NAMALWA (cell line): ENCODE results near the gene TMEM88.

Experiments used
- DNase-seq: peaks from one replicate; pipeline ENCODE4 v3.0.0-alpha.2; 2015; ENCODE audit warnings: low spot score

Gene TMEM88

DNA sequence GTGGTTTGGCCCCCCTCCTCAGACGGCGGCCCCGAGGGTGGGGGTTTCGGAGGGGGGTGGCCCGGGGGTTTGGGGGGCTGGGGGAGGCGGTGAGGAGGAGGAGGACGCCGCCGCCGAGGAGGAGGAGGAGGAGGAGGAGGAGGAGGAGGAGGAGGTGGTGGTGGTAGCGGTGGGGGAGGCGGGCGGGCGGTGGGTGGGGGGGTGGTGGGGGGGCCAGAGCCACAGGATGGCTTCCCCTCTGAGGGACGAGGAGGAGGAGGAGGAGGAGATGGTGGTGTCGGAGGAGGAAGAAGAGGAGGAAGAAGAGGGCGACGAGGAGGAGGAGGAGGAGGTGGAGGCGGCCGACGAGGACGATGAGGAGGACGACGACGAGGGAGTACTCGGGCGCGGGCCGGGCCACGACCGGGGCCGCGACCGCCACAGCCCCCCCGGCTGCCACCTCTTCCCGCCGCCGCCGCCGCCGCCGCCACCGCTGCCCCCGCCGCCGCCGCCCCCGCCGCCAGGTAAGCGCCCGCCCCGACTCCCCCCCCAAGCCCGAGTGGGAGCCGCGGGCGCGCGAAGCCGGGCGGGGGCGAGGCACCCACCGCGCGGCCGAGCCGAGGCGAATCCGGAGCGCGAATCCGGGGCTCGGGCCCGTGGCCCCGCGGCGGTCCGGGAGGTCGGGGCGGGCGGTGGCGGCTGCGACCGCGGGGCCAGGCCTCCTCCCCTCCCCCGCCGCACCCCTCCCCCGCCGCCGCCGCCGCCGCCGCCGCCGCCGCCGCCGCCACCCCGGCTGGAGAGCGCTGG is 29.9 kb downstream of the TMEM88 start:
- peak; percentile 11 for DNase-seq

DNA sequence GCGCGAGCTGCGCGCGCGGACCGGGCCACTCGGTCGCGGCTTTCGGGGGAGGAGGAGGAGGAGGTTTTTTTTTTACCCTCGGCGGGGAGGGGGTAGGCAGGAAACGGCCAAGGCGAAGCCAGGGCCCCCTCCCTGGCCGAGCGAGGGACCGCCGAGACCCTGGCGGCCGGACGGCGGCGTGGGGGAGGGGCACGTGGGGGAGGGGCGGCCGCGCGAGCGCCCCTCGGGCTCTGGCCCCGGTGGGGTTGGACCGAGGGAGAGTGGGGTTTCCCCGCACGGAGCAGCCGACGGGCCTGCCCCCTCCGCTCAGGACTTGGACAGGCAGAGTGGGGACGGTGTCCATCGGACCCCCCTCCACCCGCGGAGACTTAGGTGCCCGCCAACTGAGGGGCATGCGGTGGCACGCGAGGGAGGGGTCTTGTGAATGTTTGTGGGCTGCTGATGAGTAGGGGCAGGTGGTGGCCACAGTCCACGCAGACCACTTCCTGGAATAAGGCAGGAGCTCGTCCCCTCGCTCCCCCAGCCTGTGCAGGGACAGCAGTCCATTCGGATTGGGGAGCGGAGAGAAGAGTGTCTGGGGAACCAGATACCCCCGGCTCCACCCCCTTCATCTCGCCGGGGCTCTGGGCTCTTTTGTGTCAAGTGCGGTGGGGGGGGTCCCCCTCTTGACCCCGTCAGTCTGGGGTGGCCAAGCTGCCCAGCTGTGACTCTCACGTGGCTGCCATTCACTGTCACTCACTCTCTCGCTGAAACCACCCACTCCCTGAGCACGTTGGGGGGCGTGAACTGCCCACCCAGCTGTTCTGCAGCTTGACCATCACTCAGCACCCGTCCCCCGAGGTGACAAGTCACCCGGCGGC is 30.7 kb downstream of the TMEM88 start:
- peak; percentile 38 for DNase-seq

DNA sequence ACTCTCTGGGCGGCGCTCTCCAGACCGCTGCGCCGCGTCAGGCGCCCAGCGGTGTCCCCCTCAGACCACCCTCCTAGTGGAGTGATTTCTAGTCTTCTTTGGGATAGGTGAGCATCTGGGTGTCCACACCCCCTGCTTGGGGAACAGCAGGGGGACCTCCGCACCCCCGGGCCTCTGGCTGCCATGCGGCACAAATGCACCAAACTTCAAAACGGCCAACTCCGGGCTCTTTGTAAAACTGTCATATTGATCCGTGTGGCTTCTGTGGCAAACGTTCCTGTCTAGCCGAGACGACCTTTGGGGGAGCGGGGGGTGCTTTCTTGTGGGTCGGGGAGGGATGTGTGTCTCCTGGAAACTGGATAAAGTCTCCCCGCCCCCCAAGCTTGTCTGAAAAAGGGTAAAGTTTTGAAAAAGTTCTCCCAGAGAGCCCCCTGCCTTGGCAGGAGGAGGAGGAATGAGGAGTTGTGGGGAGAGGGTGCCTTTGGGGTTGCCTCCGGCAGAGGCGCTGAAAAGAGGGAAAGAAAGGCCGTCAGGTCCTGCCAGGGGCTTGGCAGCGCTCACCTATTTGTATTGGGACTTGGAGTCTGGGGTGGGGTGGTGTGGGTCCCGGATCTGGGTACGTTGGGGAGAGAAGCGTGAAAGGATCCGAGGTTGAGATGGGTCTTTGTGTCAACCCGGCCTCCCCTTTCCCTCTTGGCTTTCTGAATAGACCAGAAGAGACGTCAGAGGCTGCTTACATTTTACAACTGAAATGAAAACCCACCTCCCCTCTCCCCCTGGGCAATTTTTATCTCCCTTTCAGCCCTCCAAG is 31.6 kb downstream of the TMEM88 start:
- peak; percentile 52 for DNase-seq

DNA sequence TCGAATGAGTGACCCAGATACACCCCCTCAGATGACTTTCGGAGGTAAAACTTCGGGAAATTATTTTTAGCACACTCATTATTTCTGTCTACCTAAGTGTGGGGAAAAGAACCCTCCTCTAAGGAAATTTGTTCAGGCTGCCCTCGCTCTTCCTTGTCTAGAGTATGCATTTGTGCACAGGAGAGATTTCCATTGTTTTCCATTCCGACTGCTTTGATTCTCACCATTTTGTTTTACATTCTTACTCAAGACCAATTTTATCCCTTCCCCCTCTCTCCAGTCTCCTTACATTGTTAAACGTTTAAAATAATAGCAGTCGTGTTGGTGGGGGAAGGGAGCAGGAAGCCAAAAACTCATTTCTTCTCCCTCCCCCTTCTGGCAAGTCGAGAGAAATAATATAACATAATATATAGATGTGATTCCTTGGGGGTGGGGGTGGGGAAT is 32.2 kb downstream of the TMEM88 start:
- DNase-seq: no peak

DNA sequence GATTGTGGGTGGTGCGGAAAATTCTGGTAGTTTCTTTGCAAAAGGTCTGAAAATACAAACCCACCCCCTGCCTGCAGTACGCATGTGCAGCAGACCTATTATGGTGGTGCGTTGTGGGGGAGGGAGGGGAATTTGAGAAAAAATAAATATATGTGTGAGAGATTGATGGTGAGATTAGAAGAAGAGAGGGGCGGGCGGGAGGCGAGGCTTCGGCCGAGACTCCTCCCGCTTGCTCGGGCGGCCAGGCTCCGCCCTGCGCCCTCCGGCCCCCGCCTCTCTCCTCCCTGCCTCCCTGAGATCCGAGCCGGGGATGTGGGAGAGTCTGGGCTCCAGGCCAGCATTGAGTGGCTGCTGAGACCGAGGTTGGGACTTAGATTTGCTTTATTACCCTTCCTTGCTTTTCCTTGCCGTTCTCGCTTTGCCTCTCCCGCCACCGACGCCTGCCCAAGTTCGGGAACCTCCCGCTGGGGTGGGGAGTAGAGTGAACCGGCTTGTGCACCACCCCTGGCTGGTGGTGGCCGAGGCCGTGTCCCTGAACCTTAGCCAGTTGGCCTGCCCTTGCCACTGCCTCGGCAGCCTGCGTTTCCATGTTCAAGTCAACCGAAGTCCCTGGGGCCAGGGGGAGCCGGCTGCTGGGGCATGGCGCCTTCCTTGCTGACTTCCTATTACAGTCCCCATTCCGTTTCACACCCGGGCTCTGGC is 32.8 kb downstream of the TMEM88 start:
- peak; percentile 87 for DNase-seq

DNA sequence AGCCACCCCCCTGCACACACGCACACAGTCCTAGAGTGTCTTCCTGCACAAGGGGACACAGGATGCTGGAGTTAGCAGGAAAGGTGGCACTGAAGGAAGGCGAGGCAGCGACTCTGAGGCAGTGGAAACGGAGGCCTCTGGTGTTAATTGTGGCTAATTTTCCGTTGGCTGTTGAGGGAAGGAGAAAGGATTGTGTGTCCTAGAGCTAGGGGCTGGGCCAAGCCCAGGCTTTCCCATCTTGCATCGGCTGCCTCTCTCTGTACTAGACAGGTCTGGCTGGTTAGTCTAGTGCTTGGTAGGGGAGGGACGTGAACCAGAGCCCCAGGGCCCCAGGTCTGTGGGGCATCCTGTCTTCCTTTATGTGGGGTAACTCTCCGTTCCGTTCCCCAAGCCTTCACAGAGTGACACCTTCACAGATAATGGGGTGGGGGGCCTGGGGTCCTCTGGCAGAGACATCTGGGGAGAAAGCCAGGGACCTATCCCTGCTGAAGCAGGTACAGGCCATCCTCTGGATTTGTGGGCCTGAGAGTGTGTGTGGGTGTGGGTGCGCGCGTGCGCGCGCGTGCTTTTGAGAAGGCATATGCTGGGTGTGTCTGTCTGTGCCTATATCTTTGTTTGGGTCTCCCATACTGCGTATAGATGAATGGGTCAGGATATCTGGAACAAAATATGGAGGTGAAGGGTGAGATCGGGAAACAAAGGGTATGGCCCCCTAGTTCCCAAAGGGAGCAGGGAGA is 33.5 kb downstream of the TMEM88 start, which contains the start of gene CHD3:
TSS of gene CHD3 (plus strand) at position 606 of the 737 bp plus-strand sequence. CDS start 212 bp downstream, outside the sequence.
- DNase-seq: no peak

DNA sequence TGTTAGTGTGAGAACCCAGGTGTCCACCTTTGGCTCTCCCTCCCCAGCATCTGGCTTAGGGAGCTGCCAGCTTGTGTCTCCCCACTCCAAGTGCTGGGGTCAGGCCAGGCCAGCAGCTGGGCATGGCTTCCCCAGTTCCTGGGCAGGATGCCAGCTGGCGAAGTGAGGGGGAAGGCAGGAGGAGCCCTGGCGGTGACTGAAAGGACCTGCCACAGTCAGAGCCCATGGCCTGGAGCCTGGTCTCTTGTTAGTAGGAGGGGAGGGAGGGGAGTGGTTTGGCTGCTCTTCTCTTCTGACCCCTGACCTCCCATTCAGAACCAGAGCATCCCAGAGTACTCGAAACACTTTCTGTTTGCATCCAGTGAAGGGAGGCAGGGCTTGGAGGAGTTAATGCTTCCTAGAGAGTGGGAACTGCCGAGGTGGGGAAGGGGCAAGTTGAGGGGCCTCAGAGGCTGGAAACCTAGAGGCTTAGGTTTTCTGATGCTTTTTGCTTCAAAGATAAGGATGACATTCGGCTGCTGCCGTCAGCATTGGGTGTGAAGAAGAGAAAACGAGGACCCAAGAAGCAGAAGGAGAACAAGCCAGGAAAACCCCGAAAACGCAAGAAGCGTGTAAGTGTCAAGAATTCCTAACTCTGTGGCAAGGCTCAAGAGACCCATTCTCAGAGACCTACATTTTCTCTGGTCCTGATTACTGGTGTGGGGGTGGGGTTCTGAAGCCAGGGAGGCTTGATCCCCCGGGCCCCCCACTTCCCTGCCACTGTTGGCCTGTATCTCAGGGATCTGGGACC is 34.5 kb downstream of the TMEM88 start:
- DNase-seq: no peak

DNA sequence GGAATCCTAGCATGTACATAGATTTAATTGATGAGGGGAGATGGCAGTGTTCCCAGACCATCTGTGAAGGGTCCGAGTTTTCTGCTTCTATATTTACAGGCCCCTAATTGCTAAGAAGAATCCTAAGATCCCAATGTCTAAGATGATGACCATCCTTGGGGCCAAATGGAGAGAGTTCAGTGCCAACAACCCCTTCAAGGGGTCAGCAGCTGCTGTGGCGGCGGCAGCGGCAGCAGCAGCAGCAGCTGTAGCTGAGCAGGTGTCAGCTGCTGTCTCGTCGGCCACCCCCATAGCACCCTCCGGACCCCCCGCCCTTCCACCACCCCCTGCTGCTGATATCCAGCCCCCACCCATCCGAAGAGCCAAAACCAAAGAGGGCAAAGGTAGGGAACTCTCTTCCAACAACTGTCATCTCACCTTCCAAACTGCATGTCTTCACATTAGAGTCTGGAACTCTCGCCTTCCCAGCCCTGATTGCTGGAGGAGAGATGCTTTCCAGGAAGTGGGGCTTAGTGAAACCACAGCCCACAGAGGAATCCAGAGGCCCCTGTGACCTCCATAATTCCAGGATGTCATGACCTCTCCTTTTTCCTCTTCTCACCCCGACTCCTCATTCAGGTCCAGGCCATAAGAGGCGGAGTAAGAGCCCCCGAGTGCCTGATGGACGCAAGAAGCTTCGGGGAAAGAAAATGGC is 38.5 kb downstream of the TMEM88 start:
- no peak for DNase-seq

DNA sequence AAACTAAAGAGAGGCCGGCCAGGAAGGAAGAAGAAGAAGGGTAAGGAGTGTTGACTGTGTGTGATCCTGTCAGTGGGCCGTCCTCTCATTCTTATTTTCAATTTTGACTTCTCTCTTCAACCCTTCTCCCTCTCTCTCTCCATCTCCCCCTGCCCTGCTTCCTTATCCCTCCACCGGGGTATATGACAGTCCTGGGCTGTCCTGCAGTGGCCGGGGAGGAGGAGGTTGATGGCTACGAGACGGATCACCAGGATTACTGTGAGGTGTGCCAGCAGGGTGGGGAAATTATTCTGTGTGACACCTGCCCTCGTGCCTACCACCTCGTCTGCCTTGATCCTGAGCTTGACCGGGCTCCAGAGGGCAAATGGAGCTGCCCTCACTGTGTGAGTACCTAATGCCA is 39.4 kb downstream of the TMEM88 start:
- DNase-seq: no peak

DNA sequence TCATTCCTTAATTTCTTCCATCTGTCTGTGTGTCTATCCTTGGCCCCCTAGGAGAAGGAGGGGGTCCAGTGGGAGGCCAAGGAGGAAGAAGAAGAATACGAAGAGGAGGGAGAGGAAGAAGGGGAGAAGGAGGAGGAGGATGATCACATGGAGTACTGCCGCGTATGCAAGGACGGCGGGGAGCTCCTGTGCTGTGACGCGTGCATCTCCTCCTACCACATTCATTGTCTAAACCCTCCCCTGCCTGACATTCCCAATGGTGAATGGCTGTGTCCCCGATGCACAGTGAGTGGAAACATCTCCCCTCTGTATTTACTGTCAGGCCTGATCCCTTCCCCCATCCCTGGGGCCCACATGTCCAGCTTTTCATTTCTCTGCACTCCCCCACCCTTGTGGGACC is 40.0 kb downstream of the TMEM88 start:
- no peak for DNase-seq

DNA sequence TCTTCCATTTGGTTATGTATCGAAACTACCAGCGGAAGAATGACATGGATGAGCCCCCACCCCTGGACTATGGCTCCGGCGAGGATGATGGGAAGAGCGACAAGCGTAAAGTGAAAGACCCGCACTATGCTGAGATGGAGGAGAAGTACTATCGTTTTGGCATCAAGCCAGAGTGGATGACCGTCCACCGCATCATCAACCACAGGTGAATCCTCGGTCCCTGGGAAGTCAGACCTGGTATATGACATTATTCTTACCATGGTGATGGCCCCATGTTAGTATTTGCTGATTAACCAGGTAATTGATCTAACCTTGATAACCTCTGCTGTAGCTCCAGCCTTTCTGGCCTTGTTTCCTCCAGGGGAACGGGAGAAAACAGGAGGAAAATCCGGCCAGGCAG is 42.2 kb downstream of the TMEM88 start:
- no peak for DNase-seq

DNA sequence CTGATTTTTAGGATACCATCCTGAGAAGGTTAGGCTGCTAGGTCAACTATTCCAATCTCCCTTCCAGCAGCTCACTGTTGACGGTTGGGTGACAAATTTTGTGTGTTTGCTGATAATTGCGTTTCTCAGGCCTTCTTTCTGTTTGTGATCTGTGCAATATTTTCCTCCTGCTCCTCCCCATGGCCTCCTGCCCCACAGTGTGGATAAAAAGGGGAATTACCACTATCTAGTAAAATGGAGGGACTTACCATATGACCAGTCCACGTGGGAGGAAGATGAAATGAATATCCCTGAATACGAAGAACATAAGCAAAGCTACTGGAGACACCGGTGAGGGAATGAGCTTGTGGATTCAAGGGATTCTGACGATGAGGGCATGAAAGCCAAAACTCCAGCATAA is 42.9 kb downstream of the TMEM88 start:
- no peak for DNase-seq

DNA sequence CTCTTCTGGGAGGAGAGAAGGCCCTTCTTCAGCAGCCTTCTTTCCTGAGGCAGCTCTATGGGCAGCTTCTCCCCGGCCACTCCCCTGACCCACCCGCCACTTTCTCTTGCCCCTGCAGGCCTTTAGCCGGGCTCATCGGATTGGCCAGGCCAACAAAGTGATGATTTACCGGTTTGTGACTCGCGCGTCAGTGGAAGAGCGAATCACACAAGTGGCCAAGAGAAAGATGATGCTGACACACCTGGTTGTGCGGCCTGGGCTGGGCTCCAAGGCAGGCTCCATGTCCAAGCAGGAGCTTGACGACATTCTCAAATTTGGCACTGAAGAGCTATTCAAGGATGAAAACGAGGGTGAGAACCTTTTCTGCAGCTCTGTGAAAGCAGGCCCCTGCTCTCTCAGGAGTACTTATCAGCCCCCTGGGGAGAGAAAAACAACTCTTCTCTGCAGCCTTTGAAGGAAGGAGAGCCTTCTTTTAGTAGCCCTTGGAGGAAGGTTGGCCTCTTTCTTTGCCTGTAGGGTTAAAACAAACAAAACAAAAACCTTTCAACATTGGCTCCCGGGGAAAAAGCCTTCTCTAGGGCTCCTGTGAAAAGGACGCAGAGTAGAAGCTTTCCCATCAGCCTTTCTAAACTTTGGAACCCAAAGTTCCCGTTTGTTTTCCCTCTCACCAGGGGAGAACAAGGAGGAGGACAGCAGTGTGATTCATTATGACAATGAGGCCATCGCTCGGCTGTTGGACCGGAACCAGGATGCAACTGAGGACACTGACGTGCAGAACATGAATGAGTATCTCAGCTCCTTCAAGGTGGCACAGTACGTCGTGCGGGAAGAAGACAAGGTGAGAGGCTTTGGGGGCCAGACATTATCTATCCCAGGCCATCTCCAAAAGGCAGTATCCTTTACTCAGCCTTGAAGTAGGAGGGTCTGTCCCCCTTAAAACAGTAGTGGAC is 48.6 kb downstream of the TMEM88 start:
- no peak for DNase-seq
